Measurements from ENCODE around the gene ADAMTS2. TPM values are rescaled to one million over a fixed set of nuclear protein-coding genes. Genes with fewer than 3 reads are reported as not detected.

ADAMTS2 gene
- total and polyA plus RNA-seq, 12 donors = 4.3 to 70.3 (median 22.4) TPM

DNA sequence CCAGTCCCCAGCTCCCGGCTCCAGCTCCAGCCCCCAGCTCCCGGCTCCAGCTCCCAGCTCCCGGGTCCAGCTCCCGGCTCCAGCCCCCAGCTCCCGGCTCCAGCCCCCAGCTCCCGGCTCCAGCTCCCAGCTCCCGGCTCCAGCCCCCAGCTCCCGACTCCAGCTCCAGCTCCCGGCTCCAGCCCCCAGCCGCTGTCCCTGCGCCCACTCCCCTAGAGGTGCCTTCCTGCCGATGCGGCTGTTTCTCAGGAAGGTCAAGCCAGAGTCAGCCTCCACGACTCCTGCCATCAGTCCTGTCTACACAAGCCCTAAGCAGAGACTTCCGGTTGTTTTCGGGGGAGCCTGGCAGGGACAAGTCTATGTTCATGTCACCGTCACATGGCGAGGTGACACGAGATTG lies 210.3 kb downstream of the ADAMTS2 start:
- no peak overlapping the region for H3K4me3 ChIP-seq
- no peaks in the 10 kb centered on the region for H3K4me1 ChIP-seq (replicated peaks in 1 of 2)
- no peaks in the 10 kb centered on the region for H3K9me3 ChIP-seq (replicated peaks in 1 of 3)
- no peak overlapping the region for H3K27ac ChIP-seq
- H3K36me3 ChIP-seq (replicated peaks in 1 of 2) = peaks cover 0 to 2% of the 10 kb centered on the region in 2 donors
- no peak for DNase-seq
- intact Hi-C loops (cut with DNase I) = no loop called here
- H3K27me3 ChIP-seq = no peaks in the 10 kb centered on the region
- TF ChIP-seq POLR2A (IDR thresholded peaks at IDR 0.05) = no peak
- TF ChIP-seq, protein P1, sequence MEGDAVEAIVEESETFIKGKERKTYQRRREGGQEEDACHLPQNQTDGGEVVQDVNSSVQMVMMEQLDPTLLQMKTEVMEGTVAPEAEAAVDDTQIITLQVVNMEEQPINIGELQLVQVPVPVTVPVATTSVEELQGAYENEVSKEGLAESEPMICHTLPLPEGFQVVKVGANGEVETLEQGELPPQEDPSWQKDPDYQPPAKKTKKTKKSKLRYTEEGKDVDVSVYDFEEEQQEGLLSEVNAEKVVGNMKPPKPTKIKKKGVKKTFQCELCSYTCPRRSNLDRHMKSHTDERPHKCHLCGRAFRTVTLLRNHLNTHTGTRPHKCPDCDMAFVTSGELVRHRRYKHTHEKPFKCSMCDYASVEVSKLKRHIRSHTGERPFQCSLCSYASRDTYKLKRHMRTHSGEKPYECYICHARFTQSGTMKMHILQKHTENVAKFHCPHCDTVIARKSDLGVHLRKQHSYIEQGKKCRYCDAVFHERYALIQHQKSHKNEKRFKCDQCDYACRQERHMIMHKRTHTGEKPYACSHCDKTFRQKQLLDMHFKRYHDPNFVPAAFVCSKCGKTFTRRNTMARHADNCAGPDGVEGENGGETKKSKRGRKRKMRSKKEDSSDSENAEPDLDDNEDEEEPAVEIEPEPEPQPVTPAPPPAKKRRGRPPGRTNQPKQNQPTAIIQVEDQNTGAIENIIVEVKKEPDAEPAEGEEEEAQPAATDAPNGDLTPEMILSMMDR (IDR thresholded peaks at IDR 0.05) = no peak
- 84 to 88% (median 86%) methylated on average over 10 to 19 of the region's 19 CpGs for WGBS, 4 donors

DNA sequence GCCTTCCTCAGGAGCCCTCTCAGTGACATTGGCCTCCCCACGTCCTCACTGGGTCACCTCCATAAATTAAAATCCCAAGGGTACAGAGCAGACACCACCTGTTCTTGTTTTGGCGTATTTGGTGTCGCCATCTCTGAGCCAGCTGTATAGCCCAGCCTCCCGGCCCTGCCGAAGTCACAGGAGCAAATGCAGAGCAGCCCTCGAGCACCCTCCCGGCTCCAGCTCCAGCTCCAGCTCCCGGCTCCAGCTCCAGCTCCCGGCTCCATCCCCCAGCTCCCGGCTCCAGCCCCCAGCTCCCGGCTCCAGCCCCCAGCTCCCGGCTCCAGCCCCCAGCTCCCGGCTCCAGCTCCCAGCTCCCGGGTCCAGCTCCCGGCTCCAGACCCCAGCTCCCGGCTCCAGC lies 210.8 kb downstream of the ADAMTS2 start:
- 88 to 98% (median 93%) methylated on average over 11 to 15 of the region's 16 CpGs for WGBS, 4 donors
- Histone ChIP-seq H3K27me3 (no peaks in the 10 kb centered on the region), H3K27ac (no peak overlapping the region), H3K4me1 (replicated peaks in 1 of 2) (no peaks in the 10 kb centered on the region), H3K36me3 (replicated peaks in 1 of 2) (peaks cover 0 to 7% of the 10 kb centered on the region in 2 donors), H3K9me3 (replicated peaks in 1 of 3) (no peaks in the 10 kb centered on the region), H3K4me3 (no peak overlapping the region)
- TF ChIP-seq, protein P1 (IDR thresholded peaks at IDR 0.05) = no peak
- no peak for TF ChIP-seq POLR2A (IDR thresholded peaks at IDR 0.05)
- no peak for DNase-seq
- intact Hi-C loops (cut with DNase I) = no loop called here

DNA sequence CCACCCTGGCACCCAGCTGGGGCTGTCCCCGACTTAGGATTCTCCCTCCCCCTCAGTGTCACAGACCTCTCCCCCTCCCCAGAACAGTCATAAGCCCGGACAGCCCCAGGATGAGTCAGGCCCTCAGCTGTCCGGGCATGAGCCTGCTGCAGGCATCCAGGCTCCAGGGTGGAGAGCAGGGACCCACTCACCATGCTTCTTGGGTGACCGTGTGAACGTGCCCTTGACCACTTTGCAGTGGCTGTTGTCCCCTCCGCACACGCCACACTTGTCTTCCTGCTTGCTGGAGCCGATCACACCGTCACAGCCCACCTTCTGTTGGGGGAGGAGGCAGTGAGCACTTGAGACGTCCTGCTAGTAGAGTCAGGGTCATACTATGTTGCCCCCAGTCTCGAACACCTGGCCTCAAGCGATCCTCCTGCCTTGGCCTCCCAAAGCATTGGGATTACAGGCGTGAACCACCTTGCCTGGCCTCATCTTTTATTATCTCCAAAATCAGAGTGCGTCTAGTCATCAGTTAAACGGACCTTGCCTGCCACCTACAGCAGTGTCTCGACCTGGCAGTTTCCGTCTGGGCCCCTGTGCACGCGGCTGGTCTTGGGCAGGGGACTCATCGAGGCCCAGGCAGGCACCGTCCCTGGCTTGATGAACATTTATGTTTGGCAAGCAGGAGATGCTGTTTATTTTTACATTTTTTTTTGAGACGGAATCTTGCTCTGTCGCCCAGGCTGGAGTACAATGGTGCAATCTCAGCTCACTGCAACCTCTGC lies 212.5 kb downstream of the ADAMTS2 start:
- no peak for TF ChIP-seq POLR2A (IDR thresholded peaks at IDR 0.05)
- TF ChIP-seq, protein P1 (IDR thresholded peaks at IDR 0.05) = no peak
- Histone ChIP-seq H3K36me3 (replicated peaks in 1 of 2) (peaks cover 0 to 8% of the 10 kb centered on the region in 2 donors), H3K4me1 (replicated peaks in 1 of 2) (no peaks in the 10 kb centered on the region), H3K27ac (no peak overlapping the region), H3K9me3 (replicated peaks in 1 of 3) (no peaks in the 10 kb centered on the region), H3K4me3 (no peak overlapping the region), H3K27me3 (no peaks in the 10 kb centered on the region)
- intact Hi-C loops (cut with DNase I) = no loop called here
- DNase-seq = no peak
- 85 to 88% (median 85%) methylated on average over 14 to 23 of the region's 23 CpGs for WGBS, 4 donors

DNA sequence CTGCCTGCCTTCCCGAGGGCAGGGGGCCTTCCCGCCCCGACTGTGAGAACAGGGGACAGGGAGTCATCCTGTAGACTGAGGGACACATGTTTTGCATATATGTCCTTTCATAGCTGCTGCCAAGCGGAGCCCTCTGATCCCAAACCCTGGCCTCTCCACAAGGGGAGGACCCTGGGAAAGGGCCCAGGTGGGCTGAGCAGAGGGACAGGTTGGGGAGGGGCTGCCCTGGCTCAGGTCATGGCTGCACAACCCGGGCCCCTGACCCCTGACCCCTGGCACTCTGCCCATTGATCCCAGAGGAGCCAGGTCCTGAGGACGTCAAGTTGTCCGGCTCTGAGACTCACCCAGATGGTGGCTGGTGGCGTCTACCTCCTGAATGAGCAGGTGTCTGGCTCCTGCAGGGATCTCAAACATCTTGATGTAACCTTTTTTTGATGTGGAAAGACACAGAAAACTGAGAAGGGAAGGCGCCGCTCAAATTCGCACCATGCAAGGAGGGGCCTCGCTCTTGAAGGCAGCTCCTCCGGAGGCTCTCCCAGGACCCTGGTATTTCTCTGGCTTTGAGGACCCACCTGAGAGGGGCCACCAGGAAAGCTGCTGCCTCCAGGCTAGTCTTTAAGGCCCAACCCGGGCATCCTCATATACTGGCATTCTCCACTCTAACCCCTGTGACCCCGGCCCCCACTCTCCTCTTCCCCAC lies 213.2 kb downstream of the ADAMTS2 start:
- DNase-seq = no peak

More for the DNA sequence above, 213.2 kb downstream of the ADAMTS2 start:
- intact Hi-C loops (cut with DNase I) = no loop called here
- Histone ChIP-seq H3K27me3 (no peaks in the 10 kb centered on the region), H3K4me3 (no peak overlapping the region), H3K36me3 (replicated peaks in 1 of 2) (peaks cover 0 to 8% of the 10 kb centered on the region in 2 donors), H3K9me3 (replicated peaks in 1 of 3) (no peaks in the 10 kb centered on the region), H3K27ac (no peak overlapping the region), H3K4me1 (replicated peaks in 1 of 2) (no peaks in the 10 kb centered on the region)
- TF ChIP-seq POLR2A (IDR thresholded peaks at IDR 0.05) = no peak
- TF ChIP-seq, protein P1 (IDR thresholded peaks at IDR 0.05) = no peak
- WGBS, 4 donors = 71 to 82% (median 82%) methylated on average over 7 to 15 of the region's 15 CpGs
